RWPE2 (cell line): ENCODE results near the gene GPR137C.

Experiments
- ATAC-seq: fragments of 200-7000 bp; cut with Tn5 transposase; 3 replicates; pipeline ENCODE4 v1.9.1; 2021; ENCODE audit warnings: low read depth
- DNase-seq: peaks from one replicate; pipeline ENCODE4 v3.0.0-alpha.2; 2020; ENCODE audit warnings: low spot score
- H3K27ac ChIP-seq: fragments of 450-650 bp; 2 replicates; pipeline ENCODE4 v1.5.1; 2017; ENCODE audit warnings: mild to moderate bottlenecking; ENCODE audit not compliant: poor library complexity, severe bottlenecking
- H3K27me3 ChIP-seq: fragments of 250-450 bp; sonication (Bioruptor Pico); 2 replicates; pipeline ENCODE4 v1.5.1; 2021; ENCODE audit warnings: mild to moderate bottlenecking, moderate library complexity; ENCODE audit not compliant: insufficient read depth, poor library complexity, severe bottlenecking
- H3K36me3 ChIP-seq: fragments of 250-450 bp; sonication (Bioruptor Pico); 2 replicates; pipeline ENCODE4 v1.5.1; 2020; ENCODE audit warnings: low read depth, mild to moderate bottlenecking, moderate library complexity
- H3K4me1 ChIP-seq: fragments of 250-450 bp; sonication (Bioruptor Pico); 2 replicates; pipeline ENCODE4 v1.5.1; 2021; ENCODE audit warnings: mild to moderate bottlenecking, moderate library complexity; ENCODE audit not compliant: insufficient read depth, poor library complexity, severe bottlenecking
- H3K4me3 ChIP-seq: fragments of 250-450 bp; sonication (Bioruptor Pico); 2 replicates; pipeline ENCODE4 v1.5.1; 2021; ENCODE audit warnings: mild to moderate bottlenecking, moderate library complexity; ENCODE audit not compliant: severe bottlenecking
- H3K9me3 ChIP-seq: fragments of 250-450 bp; sonication (Bioruptor Pico); 2 replicates; pipeline ENCODE4 v1.5.1; 2021; ENCODE audit warnings: mild to moderate bottlenecking, moderate library complexity; ENCODE audit not compliant: severe bottlenecking
- CTCF ChIP-seq: fragments of 450-650 bp; IDR thresholded peaks from one replicate; pipeline ENCODE4 v1.5.1; 2017; ENCODE audit warnings: mild to moderate bottlenecking, moderate library complexity; ENCODE audit not compliant: poor library complexity, severe bottlenecking

Gene GPR137C

GRCh38 chr14:52618602-52619001 is 66.0 kb downstream of the GPR137C start:
- Histone ChIP-seq H3K9me3 (no peaks in the 10 kb centered on the region), H3K36me3 (no peaks in the 10 kb centered on the region), H3K27me3 (no peaks in the 10 kb centered on the region), H3K27ac (no peak overlapping the region), H3K4me3 (no peak overlapping the region), H3K4me1 (no peaks in the 10 kb centered on the region)
- ATAC-seq (no peak), DNase-seq (no peak)
- no peak for TF ChIP-seq CTCF

- Histone ChIP-seq H3K4me1 (no peaks in the 10 kb centered on the region), H3K27me3 (no peaks in the 10 kb centered on the region), H3K4me3 (no peak overlapping the region), H3K36me3 (no peaks in the 10 kb centered on the region), H3K9me3 (no peaks in the 10 kb centered on the region), H3K27ac (no peak overlapping the region)
- ATAC-seq (no peak), DNase-seq (no peak)
- TF ChIP-seq CTCF = no peak
These were observed 67.1 kb downstream of the GPR137C start for GRCh38 chr14:52619687-52620086.

- Histone ChIP-seq H3K27ac (no peak overlapping the region), H3K4me3 (no peak overlapping the region), H3K9me3 (no peaks in the 10 kb centered on the region), H3K36me3 (peaks cover 45% of the 10 kb centered on the region), H3K27me3 (no peaks in the 10 kb centered on the region), H3K4me1 (no peaks in the 10 kb centered on the region)
- no peak for DNase-seq
- no peak for ATAC-seq
- no peak for TF ChIP-seq CTCF
These were observed 87.5 kb downstream of the GPR137C start for GRCh38 chr14:52640137-52640536.

- Histone ChIP-seq H3K36me3 (peaks cover 61% of the 10 kb centered on the region), H3K9me3 (no peaks in the 10 kb centered on the region), H3K4me1 (no peaks in the 10 kb centered on the region), H3K27me3 (no peaks in the 10 kb centered on the region), H3K4me3 (no peak overlapping the region), H3K27ac (no peak overlapping the region)
- TF ChIP-seq CTCF = no peak
- ATAC-seq (no peak), DNase-seq (no peak)
These were observed 89.1 kb downstream of the GPR137C start for GRCh38 chr14:52641745-52642144.

- ATAC-seq = no peak
These were observed 96.9 kb downstream of the GPR137C start for GRCh38 chr14:52649511-52649910.

More at GRCh38 chr14:52649511-52649910, 96.9 kb downstream of the GPR137C start:
- DNase-seq = no peak
- peaks cover 96% of the 10 kb centered on the region for H3K36me3 ChIP-seq
- TF ChIP-seq CTCF = no peak
- no peaks in the 10 kb centered on the region for H3K27me3 ChIP-seq
- H3K27ac ChIP-seq = no peak overlapping the region
- no peaks in the 10 kb centered on the region for H3K9me3 ChIP-seq
- H3K4me3 ChIP-seq = no peak overlapping the region
- no peaks in the 10 kb centered on the region for H3K4me1 ChIP-seq
